Tibial nerve (tissue), 4 donors: Measurements from ENCODE around the gene APOC3. TPM values are rescaled to one million over a fixed set of nuclear protein-coding genes. Genes with fewer than 3 reads are reported as not detected.

Experiments used
- DNase-seq, 2 donors: peaks; one replicate each; pipeline ENCODE4 v3.0.0-alpha.2; 2019; ENCODE audit warnings: low spot score in 2 of 2
- H3K27ac ChIP-seq, 4 donors: fragments of 200-600 bp; sonication (generic) in 3 of 4; one replicate each; pipeline ENCODE4 v1.5.1; 2017 to 2019; ENCODE audit warnings: mild to moderate bottlenecking in 1 of 4
- H3K27me3 ChIP-seq, 2 donors: fragments of 200-600 bp; sonication (generic) in 1 of 2; one replicate each; pipeline versions ENCODE4 v1.5.1 to v1.6.0; 2017 to 2019
- H3K36me3 ChIP-seq, 3 donors: fragments of 200-600 bp; sonication (generic); one replicate each; pipeline ENCODE4 v1.5.1; 2018 to 2019
- H3K4me1 ChIP-seq, 4 donors: fragments of 200-600 bp; sonication (generic) in 3 of 4; one replicate each; pipeline ENCODE4 v1.5.1; 2017 to 2019
- H3K4me3 ChIP-seq, 4 donors: fragments of 200-600 bp; sonication (generic) in 3 of 4; one replicate each; pipeline ENCODE4 v1.5.1; 2017 to 2019; ENCODE audit warnings: mild to moderate bottlenecking in 1 of 4, moderate library complexity in 1 of 4
- H3K9me3 ChIP-seq, 4 donors: fragments of 200-600 bp; sonication (generic) in 3 of 4; one replicate each; pipeline ENCODE4 v1.5.1; 2017 to 2019
- CTCF ChIP-seq, 5 experiments: fragments of 200-600 bp in 3 of 5; fragments of 450-650 bp in 2 of 5; sonication (generic) in 3 of 5; IDR thresholded peaks; one replicate each; pipeline ENCODE4 v1.5.1; 2016 to 2019; ENCODE audit warnings: antibody characterized with exemption in 5 of 5, mild to moderate bottlenecking in 3 of 5, moderate library complexity in 2 of 5
- EP300 ChIP-seq, 2 donors: sonication (generic); formaldehyde crosslinking; IDR thresholded peaks; one replicate each; pipeline ENCODE4 v1.6.1; 2017; ENCODE audit warnings: antibody characterized with exemption in 2 of 2, mild to moderate bottlenecking in 1 of 2
- POLR2A ChIP-seq, 2 donors: fragments of 450-650 bp; IDR thresholded peaks; one replicate each; pipeline ENCODE4 v1.6.1; 2017; ENCODE audit warnings: antibody characterized with exemption in 2 of 2, mild to moderate bottlenecking in 2 of 2, moderate library complexity in 2 of 2
- WGBS, 2 donors: methylation state at CpG; one replicate each; pipeline ENCODE4 v1.1.5; 2018; 5-methylcytosine and 5-hydroxymethylcytosine counted together
- total RNA-seq, 4 donors: library from RNA; depleted of rRNA; stranded (reverse); fragments of >200 nt; gene quantifications; one replicate each; pipeline ENCODE4 v1.1.0, GENCODE V29; 2016

The APOC3 gene
- total RNA-seq, 4 donors from 2014 or later, result not detected

- 25 to 26% methylated on average over 27 to 31 of the region's 31 CpGs for WGBS, 2 donors
- TF ChIP-seq CTCF (IDR thresholded peaks at IDR 0.05), result peak; percentile 78 to 93 (median 88)
- no peak for TF ChIP-seq EP300 (IDR thresholded peaks at IDR 0.05)
- no peak for TF ChIP-seq POLR2A (IDR thresholded peaks at IDR 0.05)
- no peaks in the 10 kb centered on the region for H3K27me3 ChIP-seq
- peak; percentile 56 to 72 for DNase-seq
- H3K36me3 ChIP-seq, result peaks cover 0 to 6% (median 1%) of the 10 kb centered on the region in 3 donors
- H3K4me3 ChIP-seq, result peak overlapping the region in 1 of 4 donors; percentile 18
- peaks cover 0 to 28% (median 15%) of the 10 kb centered on the region in 4 donors for H3K4me1 ChIP-seq
- H3K9me3 ChIP-seq, result no peaks in the 10 kb centered on the region
- H3K27ac ChIP-seq, result no peak overlapping the region
Measured at GRCh38 chr11:116791002-116791812, 38.5 kb upstream of the APOC3 start.

- Histone ChIP-seq H3K9me3 (no peaks in the 10 kb centered on the region), H3K4me3 (peak within 1 kb of the TSS in 1 of 4 donors; percentile 18), H3K27me3 (no peaks in the 10 kb centered on the region), H3K4me1 (peaks cover 0 to 22% (median 11%) of the 10 kb centered on the region in 4 donors), H3K36me3 (no peaks in the 10 kb centered on the region), H3K27ac (no peak within 1 kb of the TSS)
- WGBS, 2 donors, result 90 to 94% methylated on average over 7 of the region's 7 CpGs
- no peak for TF ChIP-seq POLR2A (IDR thresholded peaks at IDR 0.05)
- TF ChIP-seq CTCF (IDR thresholded peaks at IDR 0.05), result no peak
- no peak for TF ChIP-seq EP300 (IDR thresholded peaks at IDR 0.05)
- DNase-seq, result no peak
Measured at GRCh38 chr11:116791813-116792143, 37.9 kb upstream of the APOC3 start, which contains the start of gene APOA5. APOA5 (minus strand) TSS chr11:116791879; CDS start chr11:116791860, 19 bp downstream.

GRCh38 chr11:116792144-116792868 is 37.4 kb upstream of the APOC3 start:
- 66 to 72% methylated on average over 8 of the region's 8 CpGs for WGBS, 2 donors
- Histone ChIP-seq H3K9me3 (no peaks in the 10 kb centered on the region), H3K4me3 (no peak overlapping the region), H3K27ac (no peak overlapping the region), H3K27me3 (no peaks in the 10 kb centered on the region), H3K4me1 (peaks cover 0 to 17% (median 7%) of the 10 kb centered on the region in 4 donors), H3K36me3 (no peaks in the 10 kb centered on the region)
- no peak for TF ChIP-seq POLR2A (IDR thresholded peaks at IDR 0.05)
- TF ChIP-seq EP300 (IDR thresholded peaks at IDR 0.05), result no peak
- no peak for TF ChIP-seq CTCF (IDR thresholded peaks at IDR 0.05)
- no peak for DNase-seq

GRCh38 chr11:116792869-116793771 is 36.6 kb upstream of the APOC3 start:
- Histone ChIP-seq H3K27me3 (no peaks in the 10 kb centered on the region), H3K36me3 (no peaks in the 10 kb centered on the region), H3K9me3 (no peaks in the 10 kb centered on the region), H3K4me1 (peaks cover 0 to 17% (median 6%) of the 10 kb centered on the region in 4 donors), H3K27ac (no peak overlapping the region), H3K4me3 (no peak overlapping the region)
- 62 to 74% methylated on average over 8 of the region's 8 CpGs for WGBS, 2 donors
- DNase-seq, result no peak
- TF ChIP-seq EP300 (IDR thresholded peaks at IDR 0.05) (no peak), POLR2A (IDR thresholded peaks at IDR 0.05) (no peak), CTCF (IDR thresholded peaks at IDR 0.05) (no peak)
